ENCODE data around the gene ERFE.

DNA sequence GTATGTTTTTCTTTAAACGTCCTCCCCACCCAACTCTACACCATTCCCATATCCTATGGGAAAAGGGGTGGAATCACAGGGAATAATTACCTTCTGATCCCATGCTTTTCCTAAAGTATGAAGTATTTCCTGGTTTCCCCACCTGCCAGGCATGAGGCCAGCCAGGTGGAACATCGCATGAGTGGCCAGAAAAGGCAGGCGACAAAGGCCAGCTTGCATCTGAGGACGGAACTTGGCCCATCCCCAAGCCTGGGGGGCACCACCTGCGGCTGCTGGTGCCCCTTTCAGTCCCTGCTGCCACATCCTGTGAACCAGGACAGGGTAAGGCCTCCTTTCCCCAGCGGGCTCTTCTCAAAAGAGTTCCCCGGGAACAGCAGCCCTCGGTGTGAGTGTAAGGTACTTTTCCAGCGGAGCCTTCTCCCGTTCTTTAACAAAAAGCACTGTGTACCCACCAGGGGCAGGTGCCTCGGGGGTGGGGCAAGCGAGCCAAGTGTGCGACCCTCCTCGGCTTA is 1.2 kb upstream of the ERFE start:
- TF ChIP-seq, protein P1, sequence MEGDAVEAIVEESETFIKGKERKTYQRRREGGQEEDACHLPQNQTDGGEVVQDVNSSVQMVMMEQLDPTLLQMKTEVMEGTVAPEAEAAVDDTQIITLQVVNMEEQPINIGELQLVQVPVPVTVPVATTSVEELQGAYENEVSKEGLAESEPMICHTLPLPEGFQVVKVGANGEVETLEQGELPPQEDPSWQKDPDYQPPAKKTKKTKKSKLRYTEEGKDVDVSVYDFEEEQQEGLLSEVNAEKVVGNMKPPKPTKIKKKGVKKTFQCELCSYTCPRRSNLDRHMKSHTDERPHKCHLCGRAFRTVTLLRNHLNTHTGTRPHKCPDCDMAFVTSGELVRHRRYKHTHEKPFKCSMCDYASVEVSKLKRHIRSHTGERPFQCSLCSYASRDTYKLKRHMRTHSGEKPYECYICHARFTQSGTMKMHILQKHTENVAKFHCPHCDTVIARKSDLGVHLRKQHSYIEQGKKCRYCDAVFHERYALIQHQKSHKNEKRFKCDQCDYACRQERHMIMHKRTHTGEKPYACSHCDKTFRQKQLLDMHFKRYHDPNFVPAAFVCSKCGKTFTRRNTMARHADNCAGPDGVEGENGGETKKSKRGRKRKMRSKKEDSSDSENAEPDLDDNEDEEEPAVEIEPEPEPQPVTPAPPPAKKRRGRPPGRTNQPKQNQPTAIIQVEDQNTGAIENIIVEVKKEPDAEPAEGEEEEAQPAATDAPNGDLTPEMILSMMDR (IDR thresholded peaks at IDR 0.05), result no peak
- TF ChIP-seq EP300 (IDR thresholded peaks at IDR 0.05) (no peak), POLR2AphosphoS5 (IDR thresholded peaks at IDR 0.05) (no peak), POLR2A (IDR thresholded peaks at IDR 0.05) (no peak)

Data from gastroesophageal sphincter (tissue), 3 donors.